T-helper 2 cell treated with Interferon-gamma antibody and Interleukin-4, amounts not matched to agents 5 μg/mL and 100 μg/mL, for 36 hours (primary cell): ENCODE results near the gene STRA8.
"Not testable (repeated sequence)": the region's sequence is repeated elsewhere in the genome, so short reads cannot be mapped to it uniquely, and the experiment has no call there.

Experiments used
- DNase-seq: peaks from one replicate; pipeline ENCODE4 v3.0.0; 2021; ENCODE audit warnings: low spot score
- H3K27ac Mint-ChIP-seq: one replicate; pipeline ENCODE4 v1.8.0; 2021; ENCODE audit warnings: mild to moderate bottlenecking, mixed read lengths
- H3K27me3 Mint-ChIP-seq: one replicate; pipeline ENCODE4 v1.8.0; 2021; ENCODE audit warnings: low read depth, mixed read lengths
- H3K36me3 Mint-ChIP-seq: one replicate; pipeline ENCODE4 v1.8.0; 2021; ENCODE audit warnings: low read depth, mixed read lengths
- H3K4me1 Mint-ChIP-seq: one replicate; pipeline ENCODE4 v1.8.0; 2021; ENCODE audit warnings: low read depth, mixed read lengths
- H3K4me3 Mint-ChIP-seq: one replicate; pipeline ENCODE4 v1.8.0; 2022; ENCODE audit warnings: mild to moderate bottlenecking, moderate library complexity, mixed read lengths
- H3K9me3 Mint-ChIP-seq: one replicate; pipeline ENCODE4 v1.8.0; 2021; ENCODE audit warnings: mixed read lengths

The STRA8 gene

DNA sequence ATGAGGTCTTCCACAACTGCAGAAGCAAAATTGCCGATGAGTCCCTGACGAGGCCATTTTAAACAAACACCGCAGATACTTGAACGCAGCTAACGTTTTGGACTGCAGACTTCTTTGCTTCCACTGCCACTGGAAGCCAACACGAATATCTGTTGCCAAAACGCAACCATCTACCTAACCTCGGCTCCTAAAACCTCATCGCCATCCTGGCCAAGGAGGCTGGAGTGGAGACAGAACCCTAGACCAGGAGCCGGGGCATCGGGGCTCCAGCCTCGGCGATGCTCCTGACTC is 22.8 kb upstream of the STRA8 start:
- no peak for DNase-seq
- Mint-ChIP-seq H3K4me3 (peak overlapping the region; percentile 96), H3K9me3 (no peaks in the 10 kb centered on the region), H3K27ac (peak overlapping the region; percentile 98), H3K27me3 (no peaks in the 10 kb centered on the region), H3K4me1 (peaks cover 30% of the 10 kb centered on the region), H3K36me3 (peaks cover 11% of the 10 kb centered on the region)

DNA sequence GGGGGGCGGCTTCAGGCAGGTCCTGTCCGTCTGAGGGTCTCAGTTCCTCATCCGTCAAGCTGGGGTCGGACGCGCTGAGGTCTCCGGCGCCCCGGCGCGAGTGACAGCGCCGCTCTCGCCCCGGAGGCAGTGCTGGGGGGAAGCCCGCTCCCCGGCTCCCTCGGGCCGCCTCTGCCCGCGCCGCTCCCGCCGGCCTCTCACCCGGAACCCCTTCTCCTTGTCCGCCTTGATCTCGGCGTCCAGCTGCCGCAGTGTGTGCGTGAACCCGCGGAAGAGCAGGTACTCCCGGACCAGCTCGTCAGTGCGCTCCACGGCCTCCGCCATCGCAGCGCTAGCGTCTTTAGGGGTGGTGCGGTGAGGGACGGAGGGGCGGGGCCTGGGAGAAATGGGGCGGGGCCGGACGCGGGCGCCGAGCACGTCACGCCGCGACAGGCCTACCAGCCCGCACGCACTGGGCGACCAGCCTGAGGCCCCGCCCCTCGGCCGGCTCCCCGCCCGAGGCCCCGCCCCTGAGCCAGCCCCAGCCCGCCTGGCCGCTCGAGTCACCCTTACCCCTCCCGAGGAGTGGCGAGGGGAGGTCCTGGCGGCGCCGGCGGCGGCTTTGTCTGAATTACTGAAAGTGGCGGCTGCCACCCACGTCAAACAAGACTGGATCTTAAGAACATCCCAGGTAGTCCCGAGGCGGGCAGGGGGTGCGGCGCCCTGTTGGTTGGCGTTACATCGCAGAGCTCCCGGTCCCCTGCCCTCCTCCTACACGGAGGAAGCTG is 22.3 kb upstream of the STRA8 start, which contains the start of gene WDR91:
TSS of gene WDR91 (minus strand) at position 348 of the 767 bp plus-strand sequence. CDS start at position 324, 24 bp downstream.
- Mint-ChIP-seq H3K9me3 (no peaks in the 10 kb centered on the region), H3K27ac (peak within 1 kb of the TSS; percentile 98), H3K4me1 (peaks cover 28% of the 10 kb centered on the region), H3K36me3 (peaks cover 6% of the 10 kb centered on the region), H3K4me3 (peak within 1 kb of the TSS; percentile 96), H3K27me3 (no peaks in the 10 kb centered on the region)
- DNase-seq: peak; percentile 88

GRCh38 chr7:135211946-135212685 is 21.5 kb upstream of the STRA8 start:
- not testable (repeated sequence) for H3K9me3 Mint-ChIP-seq, H3K36me3 Mint-ChIP-seq, H3K27me3 Mint-ChIP-seq, DNase-seq
- Mint-ChIP-seq H3K4me3 (peak overlapping the region; percentile 96), H3K4me1 (peaks cover 24% of the 10 kb centered on the region), H3K27ac (peak overlapping the region; percentile 77)

- peaks cover 5% of the 10 kb centered on the region for H3K27me3 Mint-ChIP-seq
- DNase-seq: no peak
- H3K4me1 Mint-ChIP-seq: peaks cover 10% of the 10 kb centered on the region
- H3K27ac Mint-ChIP-seq: no peak overlapping the region
- H3K36me3 Mint-ChIP-seq: no peaks in the 10 kb centered on the region
- no peaks in the 10 kb centered on the region for H3K9me3 Mint-ChIP-seq
- no peak overlapping the region for H3K4me3 Mint-ChIP-seq
Observed at GRCh38 chr7:135213831-135214230, 19.8 kb upstream of the STRA8 start.

DNA sequence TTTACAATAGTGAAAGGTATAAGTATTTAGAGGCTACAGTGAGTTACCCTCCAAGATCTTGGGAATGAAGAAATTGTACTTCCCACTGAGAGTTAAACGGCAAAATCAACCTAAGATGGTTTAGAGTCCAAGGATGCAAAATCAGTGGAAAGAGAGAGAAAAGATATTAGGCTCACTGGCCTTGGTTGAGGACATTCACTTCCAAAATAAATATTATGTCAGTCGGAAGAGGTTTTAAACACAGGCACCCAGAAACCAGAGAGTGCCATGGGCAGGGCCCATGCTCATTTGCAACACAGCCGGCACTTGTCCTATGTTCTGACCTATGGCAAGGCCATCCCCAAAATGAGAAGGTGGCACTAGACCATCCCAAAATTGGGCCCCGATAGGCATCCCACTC is 18.5 kb upstream of the STRA8 start:
- no peak overlapping the region for H3K27ac Mint-ChIP-seq
- peaks cover 11% of the 10 kb centered on the region for H3K27me3 Mint-ChIP-seq
- no peaks in the 10 kb centered on the region for H3K9me3 Mint-ChIP-seq
- H3K36me3 Mint-ChIP-seq: no peaks in the 10 kb centered on the region
- no peak for DNase-seq
- H3K4me3 Mint-ChIP-seq: no peak overlapping the region
- H3K4me1 Mint-ChIP-seq: peaks cover 10% of the 10 kb centered on the region

- Mint-ChIP-seq H3K4me3 (no peak overlapping the region), H3K9me3 (no peaks in the 10 kb centered on the region), H3K27me3 (peaks cover 13% of the 10 kb centered on the region), H3K36me3 (peaks cover 2% of the 10 kb centered on the region), H3K4me1 (peaks cover 5% of the 10 kb centered on the region), H3K27ac (no peak overlapping the region)
- DNase-seq: no peak
Observed at GRCh38 chr7:135215698-135216097, 17.9 kb upstream of the STRA8 start.

- peaks cover 2% of the 10 kb centered on the region for H3K36me3 Mint-ChIP-seq
- peaks cover 6% of the 10 kb centered on the region for H3K4me1 Mint-ChIP-seq
- H3K27ac Mint-ChIP-seq: no peak overlapping the region
- DNase-seq: no peak
- no peak overlapping the region for H3K4me3 Mint-ChIP-seq
- peaks cover 16% of the 10 kb centered on the region for H3K27me3 Mint-ChIP-seq
- peaks cover 5% of the 10 kb centered on the region for H3K9me3 Mint-ChIP-seq
Observed at GRCh38 chr7:135217645-135218509, 15.8 kb upstream of the STRA8 start.

GRCh38 chr7:135224027-135224426 is 9.6 kb upstream of the STRA8 start:
- no peak for DNase-seq
- Mint-ChIP-seq H3K9me3 (peaks cover 29% of the 10 kb centered on the region), H3K4me1 (peaks cover 26% of the 10 kb centered on the region), H3K36me3 (peaks cover 14% of the 10 kb centered on the region), H3K4me3 (peak overlapping the region; percentile 16), H3K27me3 (peaks cover 11% of the 10 kb centered on the region), H3K27ac (peak overlapping the region; percentile 23)

GRCh38 chr7:135231686-135232085 is 2.0 kb upstream of the STRA8 start:
- Mint-ChIP-seq H3K4me1 (peaks cover 18% of the 10 kb centered on the region), H3K9me3 (peaks cover 4% of the 10 kb centered on the region), H3K27ac (no peak overlapping the region), H3K36me3 (no peaks in the 10 kb centered on the region), H3K4me3 (no peak overlapping the region), H3K27me3 (no peaks in the 10 kb centered on the region)
- no peak for DNase-seq

- no peaks in the 10 kb centered on the region for H3K27me3 Mint-ChIP-seq
- H3K4me3 Mint-ChIP-seq: no peak overlapping the region
- no peaks in the 10 kb centered on the region for H3K36me3 Mint-ChIP-seq
- H3K9me3 Mint-ChIP-seq: peaks cover 7% of the 10 kb centered on the region
- H3K27ac Mint-ChIP-seq: no peak overlapping the region
- peaks cover 22% of the 10 kb centered on the region for H3K4me1 Mint-ChIP-seq
- DNase-seq: no peak
Observed at GRCh38 chr7:135232087-135232486, 1.6 kb upstream of the STRA8 start.

GRCh38 chr7:135232720-135233119 is 918 bp upstream of the STRA8 start:
- H3K27ac Mint-ChIP-seq: no peak overlapping the region
- no peak for DNase-seq
- no peaks in the 10 kb centered on the region for H3K27me3 Mint-ChIP-seq
- H3K4me1 Mint-ChIP-seq: peaks cover 23% of the 10 kb centered on the region
- peaks cover 7% of the 10 kb centered on the region for H3K9me3 Mint-ChIP-seq
- H3K4me3 Mint-ChIP-seq: no peak overlapping the region
- no peaks in the 10 kb centered on the region for H3K36me3 Mint-ChIP-seq

DNA sequence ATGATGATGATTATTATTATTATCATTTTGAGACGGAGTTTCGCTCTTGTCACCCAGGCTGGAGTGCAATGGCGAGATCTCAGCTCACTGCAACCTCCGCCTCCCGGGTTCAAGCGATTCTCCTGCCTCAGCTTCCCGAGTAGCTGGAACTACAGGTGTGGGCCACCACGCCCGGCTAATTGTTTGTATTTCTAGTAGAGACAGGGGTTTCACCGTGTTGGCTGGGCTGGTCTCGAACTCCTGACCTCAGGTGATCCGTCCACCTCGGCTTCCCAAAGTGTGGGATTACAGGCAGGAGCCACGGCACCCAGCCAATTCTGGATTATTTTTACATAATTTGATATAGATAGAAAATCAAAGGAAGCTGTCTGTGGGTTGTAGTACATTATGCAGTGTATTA is 457 bp downstream of the STRA8 start:
- peaks cover 18% of the 10 kb centered on the region for H3K4me1 Mint-ChIP-seq
- DNase-seq, H3K4me3 Mint-ChIP-seq, H3K27me3 Mint-ChIP-seq, H3K9me3 Mint-ChIP-seq, H3K27ac Mint-ChIP-seq, H3K36me3 Mint-ChIP-seq: not testable (repeated sequence)

DNA sequence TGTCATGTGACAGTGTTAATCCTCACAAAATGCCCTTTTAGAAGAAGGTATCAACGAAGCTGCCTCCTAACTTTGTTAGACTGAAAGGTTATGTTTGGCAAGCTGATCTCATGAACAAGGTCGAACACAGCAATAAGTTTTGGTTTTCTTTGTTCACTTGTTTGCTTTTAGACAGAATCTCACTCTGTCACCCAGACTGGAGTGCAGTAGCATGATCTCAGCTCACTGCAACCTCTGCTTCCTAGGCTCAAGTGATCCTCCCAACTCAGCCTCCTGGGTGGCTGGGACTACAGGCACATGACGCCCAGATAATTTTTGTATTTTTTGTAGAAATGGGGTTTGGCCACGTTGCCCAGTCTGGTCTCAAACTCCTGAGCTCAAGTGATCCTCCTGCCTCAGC is 1.1 kb downstream of the STRA8 start:
- Mint-ChIP-seq H3K4me1 (peaks cover 16% of the 10 kb centered on the region), H3K27me3 (no peaks in the 10 kb centered on the region), H3K4me3 (no peak overlapping the region), H3K9me3 (peaks cover 7% of the 10 kb centered on the region), H3K36me3 (no peaks in the 10 kb centered on the region), H3K27ac (no peak overlapping the region)
- no peak for DNase-seq

GRCh38 chr7:135235841-135236240 is 2.2 kb downstream of the STRA8 start:
- Mint-ChIP-seq H3K4me1 (peaks cover 14% of the 10 kb centered on the region), H3K9me3 (peaks cover 7% of the 10 kb centered on the region), H3K27me3 (no peaks in the 10 kb centered on the region), H3K36me3 (no peaks in the 10 kb centered on the region), H3K4me3 (no peak overlapping the region), H3K27ac (no peak overlapping the region)
- no peak for DNase-seq
